ENCODE data around the gene DCLK3.

DNA sequence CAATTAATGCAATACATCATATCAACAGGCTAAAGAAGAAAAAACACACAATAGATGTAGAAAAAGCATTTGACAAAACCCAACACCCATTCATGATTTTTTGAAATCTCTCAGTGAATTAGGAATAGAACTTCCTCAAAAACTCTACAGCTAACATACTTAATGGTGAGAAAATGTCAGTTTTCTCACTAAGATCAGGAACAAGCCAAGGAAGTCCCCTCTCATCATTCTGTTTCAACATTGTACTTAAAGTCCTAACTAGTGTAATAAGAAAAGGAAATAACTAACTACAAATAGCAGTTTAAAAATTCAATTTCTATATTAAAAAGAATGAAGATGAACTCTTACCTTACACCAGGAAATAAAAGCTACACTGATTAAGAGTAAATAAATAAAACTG, 77.8 kb downstream of the DCLK3 start:
- TF ChIP-seq, protein P1, sequence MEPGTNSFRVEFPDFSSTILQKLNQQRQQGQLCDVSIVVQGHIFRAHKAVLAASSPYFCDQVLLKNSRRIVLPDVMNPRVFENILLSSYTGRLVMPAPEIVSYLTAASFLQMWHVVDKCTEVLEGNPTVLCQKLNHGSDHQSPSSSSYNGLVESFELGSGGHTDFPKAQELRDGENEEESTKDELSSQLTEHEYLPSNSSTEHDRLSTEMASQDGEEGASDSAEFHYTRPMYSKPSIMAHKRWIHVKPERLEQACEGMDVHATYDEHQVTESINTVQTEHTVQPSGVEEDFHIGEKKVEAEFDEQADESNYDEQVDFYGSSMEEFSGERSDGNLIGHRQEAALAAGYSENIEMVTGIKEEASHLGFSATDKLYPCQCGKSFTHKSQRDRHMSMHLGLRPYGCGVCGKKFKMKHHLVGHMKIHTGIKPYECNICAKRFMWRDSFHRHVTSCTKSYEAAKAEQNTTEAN (CRISPR knock-in tag; IDR thresholded peaks at IDR 0.05) = no peak
- TF ChIP-seq HMGA2 (CRISPR knock-in tag; IDR thresholded peaks at IDR 0.05) (no peak), ELF4 (CRISPR knock-in tag; IDR thresholded peaks at IDR 0.05; ENCODE audit: low read depth) (no peak), TP53 (CRISPR knock-in tag; IDR thresholded peaks at IDR 0.05) (no peak), ZNF138 (CRISPR knock-in tag; conservative IDR thresholded peaks at IDR 0.05) (no peak), ZNF219 (CRISPR knock-in tag; IDR thresholded peaks at IDR 0.05; ENCODE audit: borderline replicate concordance) (no peak)
- TF ChIP-seq, protein P2, sequence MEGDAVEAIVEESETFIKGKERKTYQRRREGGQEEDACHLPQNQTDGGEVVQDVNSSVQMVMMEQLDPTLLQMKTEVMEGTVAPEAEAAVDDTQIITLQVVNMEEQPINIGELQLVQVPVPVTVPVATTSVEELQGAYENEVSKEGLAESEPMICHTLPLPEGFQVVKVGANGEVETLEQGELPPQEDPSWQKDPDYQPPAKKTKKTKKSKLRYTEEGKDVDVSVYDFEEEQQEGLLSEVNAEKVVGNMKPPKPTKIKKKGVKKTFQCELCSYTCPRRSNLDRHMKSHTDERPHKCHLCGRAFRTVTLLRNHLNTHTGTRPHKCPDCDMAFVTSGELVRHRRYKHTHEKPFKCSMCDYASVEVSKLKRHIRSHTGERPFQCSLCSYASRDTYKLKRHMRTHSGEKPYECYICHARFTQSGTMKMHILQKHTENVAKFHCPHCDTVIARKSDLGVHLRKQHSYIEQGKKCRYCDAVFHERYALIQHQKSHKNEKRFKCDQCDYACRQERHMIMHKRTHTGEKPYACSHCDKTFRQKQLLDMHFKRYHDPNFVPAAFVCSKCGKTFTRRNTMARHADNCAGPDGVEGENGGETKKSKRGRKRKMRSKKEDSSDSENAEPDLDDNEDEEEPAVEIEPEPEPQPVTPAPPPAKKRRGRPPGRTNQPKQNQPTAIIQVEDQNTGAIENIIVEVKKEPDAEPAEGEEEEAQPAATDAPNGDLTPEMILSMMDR (IDR thresholded peaks at IDR 0.05) = no peak
- TF ChIP-seq, protein P3, sequence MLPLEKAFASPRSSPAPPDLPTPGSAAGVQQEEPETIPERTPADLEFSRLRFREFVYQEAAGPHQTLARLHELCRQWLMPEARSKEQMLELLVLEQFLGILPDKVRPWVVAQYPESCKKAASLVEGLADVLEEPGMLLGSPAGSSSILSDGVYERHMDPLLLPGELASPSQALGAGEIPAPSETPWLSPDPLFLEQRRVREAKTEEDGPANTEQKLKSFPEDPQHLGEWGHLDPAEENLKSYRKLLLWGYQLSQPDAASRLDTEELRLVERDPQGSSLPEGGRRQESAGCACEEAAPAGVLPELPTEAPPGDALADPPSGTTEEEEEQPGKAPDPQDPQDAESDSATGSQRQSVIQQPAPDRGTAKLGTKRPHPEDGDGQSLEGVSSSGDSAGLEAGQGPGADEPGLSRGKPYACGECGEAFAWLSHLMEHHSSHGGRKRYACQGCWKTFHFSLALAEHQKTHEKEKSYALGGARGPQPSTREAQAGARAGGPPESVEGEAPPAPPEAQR (CRISPR knock-in tag; IDR thresholded peaks at IDR 0.05) = no peak
- TF ChIP-seq, protein P4, sequence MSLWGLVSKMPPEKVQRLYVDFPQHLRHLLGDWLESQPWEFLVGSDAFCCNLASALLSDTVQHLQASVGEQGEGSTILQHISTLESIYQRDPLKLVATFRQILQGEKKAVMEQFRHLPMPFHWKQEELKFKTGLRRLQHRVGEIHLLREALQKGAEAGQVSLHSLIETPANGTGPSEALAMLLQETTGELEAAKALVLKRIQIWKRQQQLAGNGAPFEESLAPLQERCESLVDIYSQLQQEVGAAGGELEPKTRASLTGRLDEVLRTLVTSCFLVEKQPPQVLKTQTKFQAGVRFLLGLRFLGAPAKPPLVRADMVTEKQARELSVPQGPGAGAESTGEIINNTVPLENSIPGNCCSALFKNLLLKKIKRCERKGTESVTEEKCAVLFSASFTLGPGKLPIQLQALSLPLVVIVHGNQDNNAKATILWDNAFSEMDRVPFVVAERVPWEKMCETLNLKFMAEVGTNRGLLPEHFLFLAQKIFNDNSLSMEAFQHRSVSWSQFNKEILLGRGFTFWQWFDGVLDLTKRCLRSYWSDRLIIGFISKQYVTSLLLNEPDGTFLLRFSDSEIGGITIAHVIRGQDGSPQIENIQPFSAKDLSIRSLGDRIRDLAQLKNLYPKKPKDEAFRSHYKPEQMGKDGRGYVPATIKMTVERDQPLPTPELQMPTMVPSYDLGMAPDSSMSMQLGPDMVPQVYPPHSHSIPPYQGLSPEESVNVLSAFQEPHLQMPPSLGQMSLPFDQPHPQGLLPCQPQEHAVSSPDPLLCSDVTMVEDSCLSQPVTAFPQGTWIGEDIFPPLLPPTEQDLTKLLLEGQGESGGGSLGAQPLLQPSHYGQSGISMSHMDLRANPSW (CRISPR knock-in tag; conservative IDR thresholded peaks at IDR 0.05; ENCODE audit: low read depth) = no peak

Data from WTC11 (cell line).